Neural crest cell (in vitro differentiated cells): ENCODE data around the gene NT5C2. TPM values are rescaled to one million over a fixed set of nuclear protein-coding genes. Genes with fewer than 3 reads are reported as not detected.

ENCODE experiments used
- DNase-seq: peaks from one replicate; pipeline ENCODE4 v3.0.0; 2021; ENCODE audit warnings: low read depth, mixed read lengths, low spot score
- H3K27ac Mint-ChIP-seq: one replicate; pipeline ENCODE4 v1.8.0; 2021; ENCODE audit warnings: mild to moderate bottlenecking, mixed read lengths; ENCODE audit not compliant: unreplicated experiment
- H3K27me3 Mint-ChIP-seq: 2 replicates; pipeline ENCODE4 v1.8.0; 2021; ENCODE audit warnings: low read depth, mild to moderate bottlenecking, mixed read lengths
- H3K36me3 Mint-ChIP-seq: 2 replicates; pipeline ENCODE4 v1.8.0; 2021; ENCODE audit warnings: low read depth, mild to moderate bottlenecking, mixed read lengths
- H3K4me1 Mint-ChIP-seq: 2 replicates; pipeline ENCODE4 v1.8.0; 2021; ENCODE audit warnings: mixed read lengths
- H3K4me3 Mint-ChIP-seq: one replicate; pipeline ENCODE4 v1.8.0; 2021; ENCODE audit warnings: mild to moderate bottlenecking, mixed read lengths
- H3K9me3 Mint-ChIP-seq: 2 replicates; pipeline ENCODE4 v1.8.0; 2021; ENCODE audit warnings: mixed read lengths
- CTCF ChIP-seq: fragments of 200-600 bp; sonication (generic); conservative IDR thresholded peaks from 2 replicates; pipeline ENCODE4 v1.5.0; 2021; ENCODE audit warnings: antibody characterized with exemption, mild to moderate bottlenecking
- total RNA-seq: library from RNA; stranded (reverse); gene quantifications from 2 replicates; pipeline ENCODE4 v1.2.1, GENCODE V29; 2021

The NT5C2 gene
- total RNA-seq, 1 donor from 2014 or later = 71.3 TPM

DNA sequence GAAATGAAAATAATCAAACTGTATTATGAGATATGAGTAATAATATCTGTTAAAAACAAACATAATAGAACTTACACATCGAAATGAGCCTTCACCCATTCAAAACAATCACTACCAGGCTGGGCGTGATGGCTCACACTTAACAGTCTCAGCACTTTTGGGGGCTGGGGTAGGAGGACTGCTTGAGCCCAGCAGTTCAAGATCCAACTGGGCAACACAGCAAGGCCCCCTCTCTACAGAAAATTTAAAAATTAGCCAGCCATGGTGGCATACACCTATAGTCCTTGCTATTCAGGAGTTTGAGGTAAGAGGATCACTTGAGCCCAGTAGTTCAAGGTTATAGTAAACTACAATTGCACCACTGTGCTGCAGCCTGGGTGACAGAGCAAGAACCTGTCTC lies 75.8 kb downstream of the NT5C2 start:
- H3K27ac Mint-ChIP-seq = no peak overlapping the region
- H3K4me1 Mint-ChIP-seq = no peaks in the 10 kb centered on the region
- H3K36me3 Mint-ChIP-seq = no peaks in the 10 kb centered on the region
- H3K27me3 Mint-ChIP-seq = no peaks in the 10 kb centered on the region
- H3K9me3 Mint-ChIP-seq = no peaks in the 10 kb centered on the region
- no peak for TF ChIP-seq CTCF
- no peak overlapping the region for H3K4me3 Mint-ChIP-seq
- DNase-seq = no peak

DNA sequence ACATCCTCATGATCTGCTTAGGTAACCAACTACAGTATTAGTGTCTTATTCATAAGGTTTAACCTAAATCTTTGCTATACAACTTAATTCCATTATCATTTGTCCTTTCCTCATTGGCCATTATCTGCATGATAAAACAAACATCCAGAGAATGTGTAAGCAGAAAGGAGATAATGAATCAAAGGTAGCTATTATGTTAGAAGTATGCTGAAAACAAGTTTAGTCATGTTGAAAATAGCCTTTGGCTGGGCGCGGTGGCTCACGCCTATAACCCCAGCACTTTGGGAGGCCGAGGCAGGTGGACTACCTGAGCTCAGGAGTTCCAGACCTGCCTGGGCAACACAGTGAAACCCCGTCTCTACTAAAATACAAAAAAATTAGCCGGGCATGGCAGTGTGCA lies 78.2 kb downstream of the NT5C2 start:
- Mint-ChIP-seq H3K4me3 (no peak overlapping the region), H3K27me3 (no peaks in the 10 kb centered on the region), H3K27ac (no peak overlapping the region), H3K9me3 (no peaks in the 10 kb centered on the region), H3K36me3 (no peaks in the 10 kb centered on the region), H3K4me1 (peaks cover 8% of the 10 kb centered on the region)
- no peak for DNase-seq
- TF ChIP-seq CTCF = no peak

GRCh38 chr10:103111918-103112877 lies 80.9 kb downstream of the NT5C2 start:
- no peak for TF ChIP-seq CTCF
- no peak for DNase-seq
- Mint-ChIP-seq H3K36me3 (peaks cover 2% of the 10 kb centered on the region), H3K27ac (no peak overlapping the region), H3K27me3 (no peaks in the 10 kb centered on the region), H3K9me3 (no peaks in the 10 kb centered on the region), H3K4me3 (no peak overlapping the region), H3K4me1 (peaks cover 8% of the 10 kb centered on the region)

GRCh38 chr10:103111031-103111917 lies 81.8 kb downstream of the NT5C2 start:
- no peak for DNase-seq
- peaks cover 2% of the 10 kb centered on the region for H3K36me3 Mint-ChIP-seq
- H3K9me3 Mint-ChIP-seq = no peaks in the 10 kb centered on the region
- no peak for TF ChIP-seq CTCF
- no peak overlapping the region for H3K27ac Mint-ChIP-seq
- peaks cover 8% of the 10 kb centered on the region for H3K4me1 Mint-ChIP-seq
- no peak overlapping the region for H3K4me3 Mint-ChIP-seq
- no peaks in the 10 kb centered on the region for H3K27me3 Mint-ChIP-seq

- no peak for DNase-seq
- H3K4me3 Mint-ChIP-seq = no peak overlapping the region
- H3K27ac Mint-ChIP-seq = no peak overlapping the region
These were observed 82.7 kb downstream of the NT5C2 start for GRCh38 chr10:103110407-103110806.

More at GRCh38 chr10:103110407-103110806, 82.7 kb downstream of the NT5C2 start:
- no peaks in the 10 kb centered on the region for H3K27me3 Mint-ChIP-seq
- H3K9me3 Mint-ChIP-seq = no peaks in the 10 kb centered on the region
- TF ChIP-seq CTCF = no peak
- H3K4me1 Mint-ChIP-seq = peaks cover 8% of the 10 kb centered on the region
- peaks cover 2% of the 10 kb centered on the region for H3K36me3 Mint-ChIP-seq
